OCI-LY1 (cell line): ENCODE data around the gene TCL1A.

ENCODE experiments used
- H2AFZ ChIP-seq: fragments of 200-600 bp; sonication (generic), shearing (Covaris generic); 2 replicates; pipeline ENCODE4 v1.6.0; 2014; ENCODE audit warnings: antibody characterized with exemption, mild to moderate bottlenecking, low read length
- H3F3A ChIP-seq: fragments of 200-600 bp; sonication (generic), shearing (Covaris generic); 2 replicates; pipeline ENCODE4 v1.6.0; 2014; ENCODE audit warnings: mild to moderate bottlenecking, antibody characterized with exemption, low read length, moderate library complexity; ENCODE audit not compliant: insufficient read depth
- H3K27ac ChIP-seq: fragments of 200-600 bp; sonication (generic); 2 replicates; pipeline ENCODE4 v1.5.1; 2014; ENCODE audit warnings: low read length, mixed run types, mild to moderate bottlenecking, low read depth; ENCODE audit not compliant: poor library complexity, severe bottlenecking
- H3K27me3 ChIP-seq: fragments of 200-600 bp; sonication (generic); 2 replicates; pipeline ENCODE4 v1.6.0; 2014; ENCODE audit warnings: antibody characterized with exemption, mild to moderate bottlenecking, low read length, moderate library complexity; ENCODE audit not compliant: insufficient read depth
- H3K36me3 ChIP-seq: fragments of 200-600 bp; sonication (generic); 2 replicates; pipeline ENCODE4 v1.6.1; 2014; ENCODE audit warnings: mild to moderate bottlenecking, antibody characterized with exemption, low read length, moderate library complexity, mixed read lengths; ENCODE audit not compliant: insufficient read depth
- H3K4me1 ChIP-seq: fragments of 200-600 bp; sonication (generic); 2 replicates; pipeline ENCODE4 v1.5.1; 2014; ENCODE audit warnings: mild to moderate bottlenecking, low read length, moderate library complexity; ENCODE audit not compliant: insufficient read depth, severe bottlenecking
- H3K4me2 ChIP-seq: fragments of 200-600 bp; sonication (generic), shearing (Covaris generic); 2 replicates; pipeline ENCODE4 v1.6.1; 2014; ENCODE audit warnings: low read length
- H3K4me3 ChIP-seq: fragments of 200-600 bp; sonication (generic); 2 replicates; pipeline ENCODE4 v1.5.1; 2014; ENCODE audit warnings: low read length, low read depth, mild to moderate bottlenecking, mixed read lengths; ENCODE audit not compliant: poor library complexity, severe bottlenecking
- H3K79me2 ChIP-seq: fragments of 200-600 bp; shearing (Covaris generic); 2 replicates; pipeline ENCODE4 v1.6.1; 2016; ENCODE audit warnings: mixed run types, low read length, mixed read lengths; ENCODE audit not compliant: insufficient read depth
- H3K9ac ChIP-seq: fragments of 200-600 bp; sonication (generic), shearing (Covaris generic); 2 replicates; pipeline ENCODE4 v1.6.1; 2014; ENCODE audit warnings: mild to moderate bottlenecking, low read length, mixed read lengths
- H3K9me2 ChIP-seq: fragments of 200-600 bp; sonication (generic), shearing (Covaris generic); 2 replicates; pipeline ENCODE4 v1.6.1; 2014; ENCODE audit warnings: low read depth, mild to moderate bottlenecking, low read length, mixed read lengths
- H3K9me3 ChIP-seq: fragments of 200-600 bp; shearing (Covaris generic); 2 replicates; pipeline ENCODE4 v1.6.1; 2014; ENCODE audit warnings: low read length, mixed read lengths
- H4K20me1 ChIP-seq: fragments of 200-600 bp; sonication (generic), shearing (Covaris generic); 2 replicates; pipeline ENCODE4 v1.6.0; 2016; ENCODE audit warnings: mild to moderate bottlenecking, low read length; ENCODE audit not compliant: insufficient read depth
- CTCF ChIP-seq: fragments of 200-600 bp; sonication (generic), shearing (Covaris generic); IDR thresholded peaks from 2 replicates; pipeline ENCODE4 v1.5.1; 2017; ENCODE audit warnings: mild to moderate bottlenecking, antibody characterized with exemption, low read length, moderate library complexity, mixed read lengths
- EZH2 ChIP-seq: fragments of 200-600 bp; sonication (generic), shearing (Covaris generic); IDR thresholded peaks from 2 replicates; pipeline ENCODE4 v1.8.0; 2017; ENCODE audit warnings: borderline replicate concordance, mixed run types, mild to moderate bottlenecking, antibody characterized with exemption, low read length, moderate library complexity, mixed read lengths

The TCL1A gene

GRCh38 chr14:95760596-95760995, 46.7 kb upstream of the TCL1A start:
- no peaks in the 10 kb centered on the region for H3K36me3 ChIP-seq
- TF ChIP-seq EZH2 (no peak), CTCF (no peak)
- no peaks in the 10 kb centered on the region for H3K4me1 ChIP-seq
- no peak overlapping the region for H2AFZ ChIP-seq
- no peak overlapping the region for H3K27ac ChIP-seq
- H3K79me2 ChIP-seq = no peaks in the 10 kb centered on the region
- no peaks in the 10 kb centered on the region for H3K9me2 ChIP-seq
- no peaks in the 10 kb centered on the region for H3F3A ChIP-seq
- no peak overlapping the region for H3K4me2 ChIP-seq
- H3K9me3 ChIP-seq = no peaks in the 10 kb centered on the region
- H3K4me3 ChIP-seq = no peak overlapping the region
- no peak overlapping the region for H3K9ac ChIP-seq
- H4K20me1 ChIP-seq = no peaks in the 10 kb centered on the region
- 0 out of 2 replicates have a peak, but pooled peaks cover 5% of the 10 kb centered on the region for H3K27me3 ChIP-seq

- TF ChIP-seq CTCF = no peak
- TF ChIP-seq EZH2 = no peak
Observed at GRCh38 chr14:95759941-95760340, 46.0 kb upstream of the TCL1A start.

GRCh38 chr14:95758331-95758730, 44.4 kb upstream of the TCL1A start:
- TF ChIP-seq CTCF (no peak), EZH2 (no peak)
- H3K9me3 ChIP-seq = no peaks in the 10 kb centered on the region
- H3K9me2 ChIP-seq = no peaks in the 10 kb centered on the region
- no peaks in the 10 kb centered on the region for H3K27me3 ChIP-seq
- H4K20me1 ChIP-seq = no peaks in the 10 kb centered on the region
- H3K4me3 ChIP-seq = no peak overlapping the region
- no peak overlapping the region for H2AFZ ChIP-seq
- H3K27ac ChIP-seq = no peak overlapping the region
- H3K9ac ChIP-seq = no peak overlapping the region
- H3K79me2 ChIP-seq = no peaks in the 10 kb centered on the region
- no peak overlapping the region for H3K4me2 ChIP-seq
- no peaks in the 10 kb centered on the region for H3K36me3 ChIP-seq
- no peaks in the 10 kb centered on the region for H3K4me1 ChIP-seq
- no peaks in the 10 kb centered on the region for H3F3A ChIP-seq

More at GRCh38 chr14:95759941-95760340, 46.0 kb upstream of the TCL1A start:
- Histone ChIP-seq H3K4me3 (no peak overlapping the region), H2AFZ (no peak overlapping the region), H3K4me2 (no peak overlapping the region), H3K9me2 (no peaks in the 10 kb centered on the region), H4K20me1 (no peaks in the 10 kb centered on the region), H3K36me3 (no peaks in the 10 kb centered on the region), H3K9me3 (no peaks in the 10 kb centered on the region), H3F3A (no peaks in the 10 kb centered on the region), H3K79me2 (no peaks in the 10 kb centered on the region), H3K4me1 (no peaks in the 10 kb centered on the region), H3K27ac (no peak overlapping the region), H3K27me3 (0 out of 2 replicates have a peak, but pooled peaks cover 5% of the 10 kb centered on the region), H3K9ac (no peak overlapping the region)
